ENCODE results near the gene ARHGDIG. TPM values are rescaled to one million over a fixed set of nuclear protein-coding genes. Genes with fewer than 3 reads are reported as not detected.

The ARHGDIG gene
- total RNA-seq, 1 donor from 2014 or later, result 7.0 TPM

- peaks cover 14% of the 10 kb centered on the region for H3K36me3 ChIP-seq
- TF ChIP-seq, protein P1, sequence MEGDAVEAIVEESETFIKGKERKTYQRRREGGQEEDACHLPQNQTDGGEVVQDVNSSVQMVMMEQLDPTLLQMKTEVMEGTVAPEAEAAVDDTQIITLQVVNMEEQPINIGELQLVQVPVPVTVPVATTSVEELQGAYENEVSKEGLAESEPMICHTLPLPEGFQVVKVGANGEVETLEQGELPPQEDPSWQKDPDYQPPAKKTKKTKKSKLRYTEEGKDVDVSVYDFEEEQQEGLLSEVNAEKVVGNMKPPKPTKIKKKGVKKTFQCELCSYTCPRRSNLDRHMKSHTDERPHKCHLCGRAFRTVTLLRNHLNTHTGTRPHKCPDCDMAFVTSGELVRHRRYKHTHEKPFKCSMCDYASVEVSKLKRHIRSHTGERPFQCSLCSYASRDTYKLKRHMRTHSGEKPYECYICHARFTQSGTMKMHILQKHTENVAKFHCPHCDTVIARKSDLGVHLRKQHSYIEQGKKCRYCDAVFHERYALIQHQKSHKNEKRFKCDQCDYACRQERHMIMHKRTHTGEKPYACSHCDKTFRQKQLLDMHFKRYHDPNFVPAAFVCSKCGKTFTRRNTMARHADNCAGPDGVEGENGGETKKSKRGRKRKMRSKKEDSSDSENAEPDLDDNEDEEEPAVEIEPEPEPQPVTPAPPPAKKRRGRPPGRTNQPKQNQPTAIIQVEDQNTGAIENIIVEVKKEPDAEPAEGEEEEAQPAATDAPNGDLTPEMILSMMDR (IDR thresholded peaks at IDR 0.05; ENCODE audit: borderline replicate concordance), result no peak
- H3K9me3 ChIP-seq (replicated peaks), result no peaks in the 10 kb centered on the region
- H3K4me3 ChIP-seq, result no peak within 1 kb of the TSS
- peaks cover 22% of the 10 kb centered on the region for H3K4me1 ChIP-seq
- no peak for DNase-seq
- intact Hi-C loops (cut with micrococcal nuclease), result no loop called here
- H3K27ac ChIP-seq (replicated peaks), result no peak within 1 kb of the TSS
- H3K27me3 ChIP-seq (ENCODE audit: low read depth), result peaks cover 20% of the 10 kb centered on the region
Measured at GRCh38 chr16:283033-283805, 2.8 kb downstream of the ARHGDIG start, which contains the start of gene PDIA2. Gene PDIA2 (plus strand): TSS chr16:283164. CDS start chr16:283170, 6 bp downstream.

DNA sequence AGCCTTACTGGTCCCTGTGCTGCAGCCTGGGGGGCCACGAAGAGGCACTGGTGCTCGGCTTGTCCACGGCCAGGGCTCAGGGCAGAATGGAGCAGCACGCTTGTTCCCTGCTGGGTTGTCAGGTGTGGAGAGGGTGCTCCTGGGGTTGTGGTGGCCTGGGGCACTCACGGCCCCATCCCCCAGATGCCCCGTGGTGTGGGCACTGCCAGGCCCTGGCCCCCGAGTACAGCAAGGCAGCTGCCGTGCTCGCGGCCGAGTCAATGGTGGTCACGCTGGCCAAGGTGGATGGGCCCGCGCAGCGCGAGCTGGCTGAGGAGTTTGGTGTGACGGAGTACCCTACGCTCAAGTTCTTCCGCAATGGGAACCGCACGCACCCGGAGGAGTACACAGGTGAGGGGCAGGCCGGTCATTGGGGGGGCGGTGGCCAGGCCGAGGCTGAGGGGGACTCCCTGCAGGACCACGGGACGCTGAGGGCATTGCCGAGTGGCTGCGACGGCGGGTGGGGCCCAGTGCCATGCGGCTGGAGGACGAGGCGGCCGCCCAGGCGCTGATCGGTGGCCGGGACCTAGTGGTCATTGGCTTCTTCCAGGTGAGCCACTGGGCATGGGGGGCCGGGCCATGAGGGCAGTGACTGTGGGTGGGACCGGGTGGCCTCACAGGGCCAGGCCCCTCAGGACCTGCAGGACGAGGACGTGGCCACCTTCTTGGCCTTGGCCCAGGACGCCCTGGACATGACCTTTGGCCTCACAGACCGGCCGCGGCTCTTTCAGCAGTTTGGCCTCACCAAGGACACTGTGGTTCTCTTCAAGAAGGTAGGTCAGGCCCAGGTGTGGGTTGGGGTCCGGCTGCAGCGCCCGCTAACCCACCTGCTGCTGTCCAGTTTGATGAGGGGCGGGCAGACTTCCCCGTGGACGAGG is 4.1 kb downstream of the ARHGDIG start:
- H3K4me1 ChIP-seq, result peaks cover 18% of the 10 kb centered on the region
- no peak overlapping the region for H3K4me3 ChIP-seq
- no peak overlapping the region for H3K27ac ChIP-seq (replicated peaks)
- peaks cover 27% of the 10 kb centered on the region for H3K36me3 ChIP-seq
- TF ChIP-seq, protein P1 (IDR thresholded peaks at IDR 0.05; ENCODE audit: borderline replicate concordance), result no peak
- peaks cover 20% of the 10 kb centered on the region for H3K27me3 ChIP-seq (ENCODE audit: low read depth)
- intact Hi-C loops (cut with micrococcal nuclease), result no loop called here
- H3K9me3 ChIP-seq (replicated peaks), result no peaks in the 10 kb centered on the region
- no peak for DNase-seq

DNA sequence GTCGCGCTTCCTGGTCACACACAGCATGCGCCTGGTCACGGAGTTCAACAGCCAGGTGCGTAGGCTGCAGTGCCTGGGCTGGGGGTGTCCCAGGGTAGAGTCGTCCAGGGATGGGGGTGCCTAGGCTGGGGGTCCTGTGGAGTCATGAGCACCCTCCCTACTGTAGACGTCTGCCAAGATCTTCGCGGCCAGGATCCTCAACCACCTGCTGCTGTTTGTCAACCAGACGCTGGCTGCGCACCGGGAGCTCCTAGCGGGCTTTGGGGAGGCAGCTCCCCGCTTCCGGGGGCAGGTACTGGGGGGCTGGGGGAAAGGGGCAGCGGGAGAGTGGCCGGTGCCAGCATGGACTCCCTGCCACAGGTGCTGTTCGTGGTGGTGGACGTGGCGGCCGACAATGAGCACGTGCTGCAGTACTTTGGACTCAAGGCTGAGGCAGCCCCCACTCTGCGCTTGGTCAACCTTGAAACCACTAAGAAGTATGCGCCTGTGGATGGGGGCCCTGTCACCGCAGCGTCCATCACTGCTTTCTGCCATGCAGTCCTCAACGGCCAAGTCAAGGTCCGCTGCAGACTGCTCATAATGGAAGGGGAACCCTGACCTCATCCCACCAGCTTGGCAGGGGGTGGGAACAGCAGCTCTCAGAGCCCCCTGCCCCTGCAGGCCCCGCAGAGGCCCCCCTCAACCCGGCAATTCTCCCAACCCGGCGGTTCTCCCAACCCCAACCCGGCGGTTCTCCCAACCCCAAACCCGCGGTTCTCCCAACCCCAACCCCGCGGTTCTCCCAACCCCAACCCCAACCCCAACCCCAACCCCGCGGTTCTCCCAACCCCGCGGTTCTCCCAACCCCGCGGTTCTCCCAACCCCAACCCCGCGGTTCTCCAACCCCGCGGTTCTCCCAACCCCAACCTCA is 5.0 kb downstream of the ARHGDIG start:
- no peak overlapping the region for H3K27ac ChIP-seq (replicated peaks)
- TF ChIP-seq, protein P1 (IDR thresholded peaks at IDR 0.05; ENCODE audit: borderline replicate concordance), result no peak
- no peak for DNase-seq
- H3K27me3 ChIP-seq (ENCODE audit: low read depth), result peaks cover 16% of the 10 kb centered on the region
- peaks cover 11% of the 10 kb centered on the region for H3K4me1 ChIP-seq
- H3K36me3 ChIP-seq, result peaks cover 36% of the 10 kb centered on the region
- intact Hi-C loops (cut with micrococcal nuclease), result no loop called here
- no peaks in the 10 kb centered on the region for H3K9me3 ChIP-seq (replicated peaks)
- H3K4me3 ChIP-seq, result no peak overlapping the region

- intact Hi-C loops (cut with micrococcal nuclease), result no loop called here
- DNase-seq, result no peak
- H3K4me3 ChIP-seq, result no peak overlapping the region
- TF ChIP-seq, protein P1 (IDR thresholded peaks at IDR 0.05; ENCODE audit: borderline replicate concordance), result no peak
- H3K36me3 ChIP-seq, result peaks cover 47% of the 10 kb centered on the region
- H3K27ac ChIP-seq (replicated peaks), result no peak overlapping the region
- no peaks in the 10 kb centered on the region for H3K4me1 ChIP-seq
- peaks cover 4% of the 10 kb centered on the region for H3K27me3 ChIP-seq (ENCODE audit: low read depth)
- H3K9me3 ChIP-seq (replicated peaks), result no peaks in the 10 kb centered on the region
Measured at GRCh38 chr16:286491-287297, 6.3 kb downstream of the ARHGDIG start.
